Subcutaneous adipose tissue (tissue), 4 donors: ENCODE results near the gene LRRN1. TPM values are rescaled to one million over a fixed set of nuclear protein-coding genes. Genes with fewer than 3 reads are reported as not detected.

ENCODE experiments used
- total RNA-seq, 4 donors: library from RNA; depleted of rRNA; stranded (reverse); fragments of >200 nt; gene quantifications; one replicate each; pipeline ENCODE4 v1.1.0, GENCODE V29; 2016
- TF ChIP-seq, protein P1 (sequence below): fragments of 450-650 bp; IDR thresholded peaks from one replicate; pipeline ENCODE4 v1.5.1; 2016; ENCODE audit warnings: low read depth, mild to moderate bottlenecking, control low read depth, antibody characterized with exemption, moderate library complexity

The LRRN1 gene
- total RNA-seq, 4 donors from 2014 or later: 0.33 TPM; not detected in 3

DNA sequence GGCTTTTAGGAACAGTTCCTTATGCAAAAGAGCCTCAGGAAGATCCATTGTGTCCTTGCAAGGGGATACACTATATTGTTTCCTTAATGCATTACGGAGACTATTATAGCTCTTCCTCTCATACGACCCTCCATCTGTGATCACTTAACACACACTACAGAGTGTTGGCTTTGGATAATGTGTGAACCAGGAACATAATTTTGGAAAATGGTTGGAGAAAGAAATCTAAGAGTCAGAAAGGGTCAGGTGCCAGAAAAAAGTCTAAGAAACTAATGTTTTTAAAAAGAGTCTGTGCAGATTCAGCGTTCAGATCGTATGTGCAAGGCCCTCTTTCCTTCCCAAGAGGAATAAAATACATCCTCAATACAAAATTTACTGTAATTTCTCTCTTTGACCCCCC, 27.3 kb downstream of the LRRN1 start:
- TF ChIP-seq, protein P1, sequence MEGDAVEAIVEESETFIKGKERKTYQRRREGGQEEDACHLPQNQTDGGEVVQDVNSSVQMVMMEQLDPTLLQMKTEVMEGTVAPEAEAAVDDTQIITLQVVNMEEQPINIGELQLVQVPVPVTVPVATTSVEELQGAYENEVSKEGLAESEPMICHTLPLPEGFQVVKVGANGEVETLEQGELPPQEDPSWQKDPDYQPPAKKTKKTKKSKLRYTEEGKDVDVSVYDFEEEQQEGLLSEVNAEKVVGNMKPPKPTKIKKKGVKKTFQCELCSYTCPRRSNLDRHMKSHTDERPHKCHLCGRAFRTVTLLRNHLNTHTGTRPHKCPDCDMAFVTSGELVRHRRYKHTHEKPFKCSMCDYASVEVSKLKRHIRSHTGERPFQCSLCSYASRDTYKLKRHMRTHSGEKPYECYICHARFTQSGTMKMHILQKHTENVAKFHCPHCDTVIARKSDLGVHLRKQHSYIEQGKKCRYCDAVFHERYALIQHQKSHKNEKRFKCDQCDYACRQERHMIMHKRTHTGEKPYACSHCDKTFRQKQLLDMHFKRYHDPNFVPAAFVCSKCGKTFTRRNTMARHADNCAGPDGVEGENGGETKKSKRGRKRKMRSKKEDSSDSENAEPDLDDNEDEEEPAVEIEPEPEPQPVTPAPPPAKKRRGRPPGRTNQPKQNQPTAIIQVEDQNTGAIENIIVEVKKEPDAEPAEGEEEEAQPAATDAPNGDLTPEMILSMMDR: no peak

DNA sequence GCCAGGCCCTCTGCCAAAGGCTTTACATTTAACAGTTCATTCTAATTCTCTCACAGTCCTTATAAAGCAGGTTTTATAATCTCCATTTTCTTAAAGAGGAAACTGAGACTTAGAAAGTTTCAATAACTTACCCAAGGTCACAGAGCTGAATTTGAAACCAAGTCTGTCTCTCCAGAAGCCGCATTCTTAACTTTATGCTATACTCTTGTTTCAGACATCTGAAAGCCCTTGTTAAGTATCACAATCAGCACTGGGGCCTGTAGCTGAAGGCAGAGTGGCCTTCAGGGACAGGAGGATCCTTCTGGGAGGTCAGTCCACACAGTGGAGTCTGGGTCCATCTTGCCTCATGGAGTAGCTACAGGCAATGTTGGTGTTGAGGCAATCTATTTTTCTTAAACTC, 27.9 kb downstream of the LRRN1 start:
- TF ChIP-seq, protein P1: no peak

DNA sequence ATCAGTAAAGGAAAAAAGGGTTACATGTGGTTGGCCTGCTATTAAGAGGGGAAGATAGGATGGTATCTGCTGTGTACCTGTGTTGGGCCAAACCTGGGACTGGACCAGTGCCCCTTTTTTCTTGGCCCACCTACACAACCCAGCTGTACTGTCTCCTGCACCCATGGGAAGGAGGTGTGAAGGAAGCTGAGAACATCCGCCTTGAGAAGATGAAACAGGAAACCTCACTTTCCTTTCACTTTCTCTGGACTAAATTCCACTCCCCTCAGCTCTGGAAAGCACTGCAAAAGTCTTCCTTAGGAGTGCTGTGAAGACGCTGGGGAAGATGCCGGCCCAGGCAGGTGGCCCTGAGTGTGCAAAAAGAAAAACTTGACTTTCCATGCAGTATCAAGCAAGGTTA, 37.6 kb downstream of the LRRN1 start:
- TF ChIP-seq, protein P1: no peak

DNA sequence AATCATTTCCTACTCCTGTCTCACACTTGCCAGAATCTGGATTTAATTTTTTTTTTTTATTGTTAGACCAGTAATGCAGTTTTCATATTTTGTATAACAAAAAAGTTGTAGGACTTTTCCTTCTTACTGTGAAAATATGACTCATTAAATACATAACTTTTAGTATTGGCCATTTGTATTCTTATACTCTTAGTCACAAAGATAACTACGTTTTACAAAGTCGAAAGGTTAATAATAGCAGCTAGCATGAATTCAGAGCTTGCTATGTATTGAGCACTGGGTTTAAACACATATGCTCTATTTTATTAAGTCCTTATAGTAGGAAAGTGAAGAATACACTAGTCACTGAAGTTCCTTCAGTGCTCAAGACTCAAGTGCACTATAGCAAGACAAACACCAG, 43.1 kb downstream of the LRRN1 start:
- TF ChIP-seq, protein P1: no peak

DNA sequence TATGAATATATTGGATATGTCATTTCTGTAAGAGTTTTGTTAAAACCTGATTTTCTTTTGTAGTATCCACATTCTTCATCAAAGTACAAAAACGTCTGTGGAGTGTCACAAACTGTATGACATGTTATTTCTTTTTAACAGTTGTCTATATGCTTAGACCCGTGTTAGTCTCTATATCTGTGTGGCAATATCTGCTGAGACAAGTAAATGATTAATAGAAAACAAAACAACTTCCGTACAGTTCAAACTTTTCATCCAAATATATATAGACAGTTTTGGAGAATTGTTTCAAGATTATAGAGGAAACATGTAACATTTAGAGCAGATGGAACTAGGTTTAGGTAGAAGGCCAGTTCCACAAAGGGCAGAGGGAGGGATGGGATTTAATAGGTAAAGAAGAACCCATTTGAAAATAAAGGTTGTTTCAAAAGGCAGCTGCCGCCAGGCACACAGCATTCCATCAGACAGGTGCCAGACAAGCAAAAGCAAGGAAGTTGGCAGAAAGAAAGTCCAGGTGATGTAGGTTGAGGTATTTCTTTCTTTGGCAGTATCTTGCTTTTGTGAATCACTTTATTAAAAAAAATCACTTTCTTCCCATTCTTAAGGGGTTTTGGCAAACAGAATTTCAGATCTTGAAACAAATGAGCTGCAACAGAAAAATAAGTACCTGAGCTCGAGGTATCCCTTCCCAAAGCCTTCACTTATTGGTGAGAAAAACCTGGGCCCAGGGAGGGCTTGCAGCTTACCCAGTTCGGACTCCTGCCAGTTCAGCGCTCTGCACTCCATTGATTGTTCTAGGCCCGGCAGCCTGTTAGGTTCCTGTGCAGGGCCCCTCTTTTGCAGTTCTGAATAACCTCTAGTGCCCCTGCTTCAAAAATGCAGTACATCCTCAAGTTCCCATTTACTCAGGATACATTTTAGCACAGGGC, 49.0 kb downstream of the LRRN1 start:
- TF ChIP-seq, protein P1: no peak

DNA sequence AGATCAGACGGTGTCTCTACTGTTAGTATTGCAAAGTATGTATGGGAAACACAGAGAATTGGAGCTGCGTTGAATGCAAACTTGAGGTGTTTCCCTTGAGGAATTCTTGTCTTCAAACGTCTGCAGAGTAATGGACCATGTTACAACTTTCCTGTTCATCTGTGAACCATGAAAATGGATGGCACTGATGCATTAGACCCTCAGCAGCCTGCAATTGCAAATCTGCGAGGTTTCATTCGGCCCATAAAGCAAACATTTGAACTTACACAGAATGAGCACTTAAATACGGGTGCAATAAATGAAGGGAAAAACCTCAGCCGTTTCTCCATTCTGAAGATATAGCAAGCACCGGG, 49.7 kb downstream of the LRRN1 start:
- TF ChIP-seq, protein P1: no peak

DNA sequence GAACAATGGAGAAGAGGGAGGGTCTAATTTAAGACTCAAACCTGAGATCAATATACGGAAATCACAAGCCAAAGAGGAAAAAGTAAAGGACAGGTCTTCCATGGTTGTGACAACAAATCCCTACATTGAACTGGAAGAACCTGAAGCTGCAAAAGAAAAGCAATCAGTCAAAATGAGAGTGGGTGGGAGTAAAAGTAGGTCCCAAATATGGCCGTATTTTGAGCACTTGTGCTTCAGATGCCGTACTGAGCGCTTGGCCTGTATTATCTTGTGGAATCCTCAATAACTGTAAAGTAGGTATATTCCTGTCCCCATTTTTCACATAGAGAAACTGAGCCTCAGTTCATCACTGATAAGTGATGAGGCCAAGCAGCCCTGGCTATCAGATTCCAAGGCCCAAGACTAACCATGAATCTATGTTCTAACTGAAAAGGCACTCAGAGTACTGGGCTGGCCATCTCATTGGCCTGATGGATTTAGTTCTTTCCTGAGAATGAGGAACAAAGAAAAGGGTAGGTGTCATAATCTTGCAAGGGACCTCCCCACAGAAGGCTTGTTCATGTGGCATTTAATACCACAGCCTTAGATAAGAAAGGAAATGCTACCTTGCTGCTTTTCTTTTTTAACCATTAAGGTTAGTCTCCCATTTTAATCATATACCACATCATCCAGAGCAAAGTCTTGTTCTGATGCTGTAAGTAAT, 52.5 kb downstream of the LRRN1 start:
- TF ChIP-seq, protein P1: no peak
